Measurements from ENCODE around the gene HCAR1. TPM values are rescaled to one million over a fixed set of nuclear protein-coding genes. Genes with fewer than 3 reads are reported as not detected.

HCAR1 gene
- total RNA-seq, 2 experiments from 2014 or later, result 0.05 TPM; not detected in 1

DNA sequence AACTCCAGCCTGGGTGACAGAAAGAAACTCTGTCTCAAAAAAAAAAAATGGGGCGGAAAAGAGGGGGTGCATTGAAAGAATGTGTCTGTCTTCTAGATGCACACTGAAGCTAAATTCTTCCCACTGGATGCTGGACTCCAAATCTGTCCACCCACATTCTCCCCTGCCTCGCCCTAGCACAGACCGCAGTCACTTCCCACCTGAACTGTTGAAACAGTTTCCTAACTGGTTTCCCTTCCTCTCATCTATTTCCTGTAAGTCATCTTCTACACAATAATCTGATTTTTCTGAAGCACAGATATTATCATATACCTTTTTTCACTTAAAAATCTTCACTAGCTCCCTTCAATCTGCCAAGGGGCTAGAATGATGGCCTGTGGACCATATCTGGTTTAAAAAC is 1.5 kb upstream of the HCAR1 start:
- no peaks in the 10 kb centered on the region for H3K27me3 ChIP-seq (ENCODE audit: control insufficient read depth in 1 of 2, insufficient read depth in 2 of 2, low read length in 2 of 2)
- no peaks in the 10 kb centered on the region for H3K9me3 Mint-ChIP-seq
- peaks cover 24% of the 10 kb centered on the region for H3K4me1 ChIP-seq (ENCODE audit: insufficient read depth, low read length)
- POLR2A ChIA-PET, result interaction anchor here (1.2 kb wide), 1 partner anchor 205 kb away, joined by 3 read pairs; the partner anchor contains the start of genes KNTC1 and RSRC2
- ATAC-seq (ENCODE audit: poor library complexity) (peak; percentile 63), DNase-seq (peak in 1 of 14 experiments; percentile 17)
- H3K36me3 Mint-ChIP-seq (ENCODE audit: low read depth), result no peaks in the 10 kb centered on the region
- TF ChIP-seq, protein P1, sequence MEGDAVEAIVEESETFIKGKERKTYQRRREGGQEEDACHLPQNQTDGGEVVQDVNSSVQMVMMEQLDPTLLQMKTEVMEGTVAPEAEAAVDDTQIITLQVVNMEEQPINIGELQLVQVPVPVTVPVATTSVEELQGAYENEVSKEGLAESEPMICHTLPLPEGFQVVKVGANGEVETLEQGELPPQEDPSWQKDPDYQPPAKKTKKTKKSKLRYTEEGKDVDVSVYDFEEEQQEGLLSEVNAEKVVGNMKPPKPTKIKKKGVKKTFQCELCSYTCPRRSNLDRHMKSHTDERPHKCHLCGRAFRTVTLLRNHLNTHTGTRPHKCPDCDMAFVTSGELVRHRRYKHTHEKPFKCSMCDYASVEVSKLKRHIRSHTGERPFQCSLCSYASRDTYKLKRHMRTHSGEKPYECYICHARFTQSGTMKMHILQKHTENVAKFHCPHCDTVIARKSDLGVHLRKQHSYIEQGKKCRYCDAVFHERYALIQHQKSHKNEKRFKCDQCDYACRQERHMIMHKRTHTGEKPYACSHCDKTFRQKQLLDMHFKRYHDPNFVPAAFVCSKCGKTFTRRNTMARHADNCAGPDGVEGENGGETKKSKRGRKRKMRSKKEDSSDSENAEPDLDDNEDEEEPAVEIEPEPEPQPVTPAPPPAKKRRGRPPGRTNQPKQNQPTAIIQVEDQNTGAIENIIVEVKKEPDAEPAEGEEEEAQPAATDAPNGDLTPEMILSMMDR (IDR thresholded peaks at IDR 0.05), result no peak
- peaks cover 41% of the 10 kb centered on the region for H3K4me1 Mint-ChIP-seq (ENCODE audit: low read depth)
- no peak overlapping the region for H3K4me3 ChIP-seq (ENCODE audit: low read length)
- intact Hi-C loops (cut with DNase I, micrococcal nuclease), result no loop called here
- peak overlapping the region; percentile 14 for H3K27ac Mint-ChIP-seq
- H3K27me3 Mint-ChIP-seq, result peaks cover 5% of the 10 kb centered on the region
- CTCF ChIA-PET, result no interaction called here
- no peaks in the 10 kb centered on the region for H3K36me3 ChIP-seq (ENCODE audit: insufficient read depth, low read length)
- peak overlapping the region; percentile 40 for H3K4me3 Mint-ChIP-seq
- H3K27ac ChIP-seq (ENCODE audit: low read depth in 1 of 2, low read length in 2 of 2), result no peak overlapping the region
- H3K9me3 ChIP-seq (ENCODE audit: control insufficient read depth in 1 of 2, insufficient read depth in 1 of 2, low read length in 2 of 2), result no peaks in the 10 kb centered on the region

DNA sequence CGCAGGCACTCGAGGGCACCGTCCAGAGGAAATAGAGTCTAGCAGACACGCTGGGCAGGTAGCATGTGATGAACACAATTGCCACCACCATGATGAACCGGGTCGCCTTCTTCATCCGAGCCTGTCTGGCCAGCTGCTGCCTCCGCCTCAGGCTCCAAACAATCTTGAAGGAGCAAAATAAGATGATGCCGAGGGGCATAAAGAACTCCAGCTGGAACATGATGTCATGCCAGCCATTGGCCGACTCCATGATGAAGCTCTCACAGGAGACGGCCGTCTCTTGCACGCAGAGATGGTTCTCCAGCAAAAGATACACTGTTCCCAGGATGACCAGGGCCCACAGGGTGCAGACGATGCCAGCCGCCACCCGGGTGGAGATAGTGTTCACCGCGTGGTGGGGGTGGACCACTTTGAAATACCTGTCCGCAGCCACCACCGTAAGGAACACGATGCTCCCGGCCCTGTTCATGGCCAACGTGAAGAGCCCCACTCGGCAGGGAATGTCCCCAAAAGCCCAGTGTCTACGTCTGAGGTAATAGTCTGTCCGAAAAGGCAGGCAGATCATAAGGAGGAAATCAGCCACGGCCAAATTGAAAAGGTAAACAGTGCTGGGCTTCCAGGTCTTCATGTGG is 945 bp downstream of the HCAR1 start:
- H3K36me3 Mint-ChIP-seq (ENCODE audit: low read depth), result no peaks in the 10 kb centered on the region
- ChIA-PET POLR2A (no interaction called here), CTCF (no interaction called here)
- DNase-seq (no peak), ATAC-seq (ENCODE audit: poor library complexity) (no peak)
- no peak overlapping the region for H3K27ac Mint-ChIP-seq
- H3K27ac ChIP-seq (ENCODE audit: low read depth in 1 of 2, low read length in 2 of 2), result no peak overlapping the region
- no peaks in the 10 kb centered on the region for H3K27me3 ChIP-seq (ENCODE audit: control insufficient read depth in 1 of 2, insufficient read depth in 2 of 2, low read length in 2 of 2)
- no peaks in the 10 kb centered on the region for H3K9me3 Mint-ChIP-seq
- H3K4me3 ChIP-seq (ENCODE audit: low read length), result peak overlapping the region; percentile 19
- no peaks in the 10 kb centered on the region for H3K9me3 ChIP-seq (ENCODE audit: control insufficient read depth in 1 of 2, insufficient read depth in 1 of 2, low read length in 2 of 2)
- TF ChIP-seq, protein P1 (IDR thresholded peaks at IDR 0.05), result no peak
- H3K4me1 ChIP-seq (ENCODE audit: insufficient read depth, low read length), result peaks cover 24% of the 10 kb centered on the region
- intact Hi-C loops (cut with DNase I, micrococcal nuclease), result no loop called here
- H3K4me3 Mint-ChIP-seq, result no peak overlapping the region
- no peaks in the 10 kb centered on the region for H3K36me3 ChIP-seq (ENCODE audit: insufficient read depth, low read length)
- peaks cover 5% of the 10 kb centered on the region for H3K27me3 Mint-ChIP-seq
- H3K4me1 Mint-ChIP-seq (ENCODE audit: low read depth), result peaks cover 48% of the 10 kb centered on the region

DNA sequence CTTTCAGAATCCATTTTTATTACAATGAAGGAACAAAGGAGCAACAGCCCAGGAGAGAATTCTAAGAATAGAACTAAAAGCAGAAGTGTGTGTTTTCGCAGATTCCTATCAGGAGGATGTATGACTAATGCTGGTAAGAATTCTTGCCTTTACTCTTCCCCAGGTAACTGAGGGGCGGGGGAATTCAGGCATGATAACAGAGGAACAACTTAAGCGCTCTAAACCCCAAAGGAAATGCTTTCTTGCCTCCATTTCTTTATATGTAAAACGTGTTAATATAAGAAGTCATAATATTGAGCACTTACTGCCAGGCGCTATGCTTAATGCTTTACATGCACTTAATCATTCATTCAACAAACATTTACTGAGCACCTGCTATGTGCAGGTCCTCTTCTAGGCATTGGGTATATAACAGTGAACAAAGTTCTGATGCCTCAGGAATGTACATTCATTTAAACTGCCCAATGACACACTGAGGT is 4.5 kb downstream of the HCAR1 start:
- Histone ChIP-seq H3K9me3 (ENCODE audit: control insufficient read depth in 1 of 2, insufficient read depth in 1 of 2, low read length in 2 of 2) (no peaks in the 10 kb centered on the region), H3K36me3 (ENCODE audit: insufficient read depth, low read length) (no peaks in the 10 kb centered on the region), H3K4me1 (ENCODE audit: insufficient read depth, low read length) (peaks cover 14% of the 10 kb centered on the region), H3K4me3 (ENCODE audit: low read length) (no peak overlapping the region), H3K27me3 (ENCODE audit: control insufficient read depth in 1 of 2, insufficient read depth in 2 of 2, low read length in 2 of 2) (no peaks in the 10 kb centered on the region), H3K27ac (ENCODE audit: low read depth in 1 of 2, low read length in 2 of 2) (no peak overlapping the region)
- Mint-ChIP-seq H3K27ac (no peak overlapping the region), H3K4me1 (ENCODE audit: low read depth) (peaks cover 26% of the 10 kb centered on the region), H3K9me3 (no peaks in the 10 kb centered on the region), H3K36me3 (ENCODE audit: low read depth) (no peaks in the 10 kb centered on the region), H3K4me3 (no peak overlapping the region), H3K27me3 (no peaks in the 10 kb centered on the region)
- TF ChIP-seq, protein P1 (IDR thresholded peaks at IDR 0.05), result no peak
- DNase-seq (peak in 4 of 14 experiments; percentile 33 to 50 (median 43)), ATAC-seq (ENCODE audit: poor library complexity) (no peak)
- ChIA-PET POLR2A (no interaction called here), CTCF (no interaction called here)
- intact Hi-C loops (cut with DNase I, micrococcal nuclease), result no loop called here

Data from CD4-positive, alpha-beta T cell (primary cell).